Smooth muscle cell (in vitro differentiated cells): ENCODE measurements around the gene SF3A1. TPM values are rescaled to one million over a fixed set of nuclear protein-coding genes. Genes with fewer than 3 reads are reported as not detected.
A peak's percentile ranks its signal among the peaks of the same experiment; 100 is the strongest.

Experiments used
- DNase-seq: peaks from one replicate; lab custom pipeline; 2025; ENCODE audit not compliant: unreplicated experiment; lab: John Stamatoyannopoulos, UW
- H2AFZ ChIP-seq: fragments of 200-600 bp; sonication (generic); 2 replicates; pipeline ENCODE4 v1.6.0; 2016; ENCODE audit warnings: antibody characterized with exemption, low read depth, mild to moderate bottlenecking
- H3F3A ChIP-seq: fragments of 200-600 bp; sonication (generic); 2 replicates; pipeline ENCODE4 v1.6.0; 2017; ENCODE audit warnings: antibody characterized with exemption, low read depth
- H3K27ac ChIP-seq: fragments of 200-600 bp; sonication (generic); 2 replicates; pipeline ENCODE4 v1.5.1; 2016; ENCODE audit warnings: low read depth, mild to moderate bottlenecking
- H3K27me3 ChIP-seq: fragments of 200-600 bp; sonication (generic); 2 replicates; pipeline ENCODE4 v1.6.1; 2016; ENCODE audit warnings: low read depth, mild to moderate bottlenecking
- H3K36me3 ChIP-seq: fragments of 200-600 bp; sonication (generic); 2 replicates; pipeline ENCODE4 v1.5.1; 2016; ENCODE audit warnings: low read depth
- H3K4me1 ChIP-seq: fragments of 200-600 bp; sonication (generic); 2 replicates; pipeline ENCODE4 v1.5.1; 2016; ENCODE audit warnings: low read depth
- H3K4me2 ChIP-seq: fragments of 200-600 bp; sonication (generic); 2 replicates; pipeline ENCODE4 v1.6.0; 2016; ENCODE audit warnings: mild to moderate bottlenecking
- H3K4me3 ChIP-seq: fragments of 200-600 bp; sonication (generic); 2 replicates; pipeline ENCODE4 v1.5.1; 2016; ENCODE audit warnings: mild to moderate bottlenecking
- H3K79me2 ChIP-seq: fragments of 200-600 bp; sonication (generic); 2 replicates; pipeline ENCODE4 v1.6.0; 2016; ENCODE audit warnings: low read depth, mild to moderate bottlenecking
- H3K9ac ChIP-seq: fragments of 200-600 bp; sonication (generic); 2 replicates; pipeline ENCODE4 v1.6.0; 2016; ENCODE audit warnings: low read depth
- H3K9me3 ChIP-seq: fragments of 200-600 bp; sonication (generic); replicated peaks from 2 replicates; pipeline ENCODE4 v1.5.1; 2016; ENCODE audit warnings: low read depth
- H4K20me1 ChIP-seq: fragments of 200-600 bp; sonication (generic); 2 replicates; pipeline ENCODE4 v1.6.0; 2016; ENCODE audit warnings: low read depth
- WGBS: methylation state at CpG from one replicate; pipeline ENCODE4 v1.1.7; 2016; ENCODE audit warnings: low lambda C conversion rate; 5-methylcytosine and 5-hydroxymethylcytosine counted together
- polyA plus RNA-seq: library from polyadenylated mRNA; unstranded; fragments of >200 nt; fragmentation: Nextera tagmentation; extraction: Ambion mirVana; gene quantifications from 2 replicates; pipeline ENCODE4 v1.2.1, GENCODE V29; 2016
- total RNA-seq: library from RNA; depleted of rRNA; stranded (reverse); fragments of >200 nt; gene quantifications from 2 replicates; pipeline ENCODE4 v1.2.3, GENCODE V29; 2014
- TF ChIP-seq, protein P1 (sequence below): fragments of 200-600 bp; sonication (generic); IDR thresholded peaks from 2 replicates; pipeline ENCODE4 v1.5.1; 2017; ENCODE audit warnings: borderline replicate concordance, mild to moderate bottlenecking, antibody characterized with exemption; ENCODE audit not compliant: insufficient read depth, poor library complexity, severe bottlenecking

The SF3A1 gene
- total and polyA plus RNA-seq, 2 experiments from 2014 or later, result 55.0 to 86.7 TPM

DNA sequence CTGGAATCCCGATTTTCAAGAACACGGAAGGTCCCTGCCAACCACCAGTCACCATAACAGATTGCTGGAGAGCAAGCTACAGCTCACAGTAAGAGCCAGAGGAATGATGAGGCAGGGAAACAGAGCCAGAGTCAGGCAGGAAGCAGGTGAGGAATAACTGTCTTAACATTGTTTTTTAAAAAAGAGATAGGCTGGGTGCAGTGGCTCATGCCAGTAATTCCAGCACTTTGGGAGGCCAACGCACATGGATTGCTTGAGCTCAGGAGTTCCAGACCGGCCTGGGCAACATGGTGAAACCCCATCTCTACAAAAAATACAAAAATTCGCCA is 53.9 kb downstream of the SF3A1 start:
- TF ChIP-seq, protein P1, sequence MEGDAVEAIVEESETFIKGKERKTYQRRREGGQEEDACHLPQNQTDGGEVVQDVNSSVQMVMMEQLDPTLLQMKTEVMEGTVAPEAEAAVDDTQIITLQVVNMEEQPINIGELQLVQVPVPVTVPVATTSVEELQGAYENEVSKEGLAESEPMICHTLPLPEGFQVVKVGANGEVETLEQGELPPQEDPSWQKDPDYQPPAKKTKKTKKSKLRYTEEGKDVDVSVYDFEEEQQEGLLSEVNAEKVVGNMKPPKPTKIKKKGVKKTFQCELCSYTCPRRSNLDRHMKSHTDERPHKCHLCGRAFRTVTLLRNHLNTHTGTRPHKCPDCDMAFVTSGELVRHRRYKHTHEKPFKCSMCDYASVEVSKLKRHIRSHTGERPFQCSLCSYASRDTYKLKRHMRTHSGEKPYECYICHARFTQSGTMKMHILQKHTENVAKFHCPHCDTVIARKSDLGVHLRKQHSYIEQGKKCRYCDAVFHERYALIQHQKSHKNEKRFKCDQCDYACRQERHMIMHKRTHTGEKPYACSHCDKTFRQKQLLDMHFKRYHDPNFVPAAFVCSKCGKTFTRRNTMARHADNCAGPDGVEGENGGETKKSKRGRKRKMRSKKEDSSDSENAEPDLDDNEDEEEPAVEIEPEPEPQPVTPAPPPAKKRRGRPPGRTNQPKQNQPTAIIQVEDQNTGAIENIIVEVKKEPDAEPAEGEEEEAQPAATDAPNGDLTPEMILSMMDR, result no peak
- Histone ChIP-seq H3K27me3 (no peaks in the 10 kb centered on the region), H3F3A (peaks cover 19% of the 10 kb centered on the region), H3K9ac (no peak overlapping the region), H3K27ac (peak overlapping the region; percentile 54), H3K4me2 (peak overlapping the region; percentile 17), H4K20me1 (peaks cover 100% of the 10 kb centered on the region), H3K4me3 (no peak overlapping the region), H3K9me3 (no peaks in the 10 kb centered on the region), H3K36me3 (no peaks in the 10 kb centered on the region), H3K79me2 (peaks cover 48% of the 10 kb centered on the region), H3K4me1 (no peaks in the 10 kb centered on the region), H2AFZ (no peak overlapping the region)
- 86% methylated on average over 5 of the region's 5 CpGs for WGBS
- no peak for DNase-seq

- H3F3A ChIP-seq, result peaks cover 19% of the 10 kb centered on the region
- H3K9ac ChIP-seq, result no peak overlapping the region
- peak overlapping the region; percentile 17 for H3K4me2 ChIP-seq
- no peaks in the 10 kb centered on the region for H3K36me3 ChIP-seq
- H3K9me3 ChIP-seq, result no peaks in the 10 kb centered on the region
- H3K27ac ChIP-seq, result peak overlapping the region; percentile 54
- no peak overlapping the region for H2AFZ ChIP-seq
- TF ChIP-seq, protein P1, result no peak
- 65% methylated on average over 9 of the region's 9 CpGs for WGBS
- no peak overlapping the region for H3K4me3 ChIP-seq
- no peaks in the 10 kb centered on the region for H3K4me1 ChIP-seq
- peaks cover 43% of the 10 kb centered on the region for H3K79me2 ChIP-seq
- no peaks in the 10 kb centered on the region for H3K27me3 ChIP-seq
- DNase-seq, result no peak
- H4K20me1 ChIP-seq, result peaks cover 100% of the 10 kb centered on the region
Measured at GRCh38 chr22:30301995-30302809, 54.5 kb downstream of the SF3A1 start.

GRCh38 chr22:30299322-30299721 is 57.4 kb downstream of the SF3A1 start:
- Histone ChIP-seq H3K4me1 (no peaks in the 10 kb centered on the region), H3K79me2 (peaks cover 20% of the 10 kb centered on the region), H2AFZ (no peak overlapping the region), H3K36me3 (no peaks in the 10 kb centered on the region), H3K27ac (peak overlapping the region; percentile 23), H3F3A (peaks cover 15% of the 10 kb centered on the region), H3K4me3 (no peak overlapping the region), H3K4me2 (no peak overlapping the region), H4K20me1 (peaks cover 100% of the 10 kb centered on the region), H3K27me3 (no peaks in the 10 kb centered on the region), H3K9me3 (no peaks in the 10 kb centered on the region), H3K9ac (no peak overlapping the region)
- DNase-seq, result no peak
- WGBS, result 98% methylated on average over 13 of the region's 13 CpGs
- TF ChIP-seq, protein P1, result no peak
